Neural crest cell (in vitro differentiated cells): ENCODE measurements around the gene HOXC6. TPM values are rescaled to one million over a fixed set of nuclear protein-coding genes. Genes with fewer than 3 reads are reported as not detected.

Source experiments
- DNase-seq: peaks from one replicate; pipeline ENCODE4 v3.0.0; 2021; ENCODE audit warnings: low read depth, mixed read lengths, low spot score
- H3K27ac Mint-ChIP-seq: one replicate; pipeline ENCODE4 v1.8.0; 2021; ENCODE audit warnings: mild to moderate bottlenecking, mixed read lengths; ENCODE audit not compliant: unreplicated experiment
- H3K27me3 Mint-ChIP-seq: 2 replicates; pipeline ENCODE4 v1.8.0; 2021; ENCODE audit warnings: low read depth, mild to moderate bottlenecking, mixed read lengths
- H3K36me3 Mint-ChIP-seq: 2 replicates; pipeline ENCODE4 v1.8.0; 2021; ENCODE audit warnings: low read depth, mild to moderate bottlenecking, mixed read lengths
- H3K4me1 Mint-ChIP-seq: 2 replicates; pipeline ENCODE4 v1.8.0; 2021; ENCODE audit warnings: mixed read lengths
- H3K4me3 Mint-ChIP-seq: one replicate; pipeline ENCODE4 v1.8.0; 2021; ENCODE audit warnings: mild to moderate bottlenecking, mixed read lengths
- H3K9me3 Mint-ChIP-seq: 2 replicates; pipeline ENCODE4 v1.8.0; 2021; ENCODE audit warnings: mixed read lengths
- long read RNA-seq: library from polyadenylated mRNA; unstranded; transcript quantifications from one replicate; pipeline ENCODE4 v2.0.0, GENCODE V29; 2020
- total RNA-seq: library from RNA; stranded (reverse); gene quantifications from 2 replicates; pipeline ENCODE4 v1.2.1, GENCODE V29; 2021
- TF ChIP-seq, protein P1 (sequence below): fragments of 200-600 bp; sonication (generic); conservative IDR thresholded peaks from 2 replicates; pipeline ENCODE4 v1.5.0; 2021; ENCODE audit warnings: antibody characterized with exemption, mild to moderate bottlenecking

The HOXC6 gene
- 10.7 and 11.0 TPM in 2 replicates for total RNA-seq
- long read RNA-seq, partial matches to known transcripts: 0 of 1 reads
- long read RNA-seq, other reads (novel, unspliced or antisense): 1 of 1 reads

DNA sequence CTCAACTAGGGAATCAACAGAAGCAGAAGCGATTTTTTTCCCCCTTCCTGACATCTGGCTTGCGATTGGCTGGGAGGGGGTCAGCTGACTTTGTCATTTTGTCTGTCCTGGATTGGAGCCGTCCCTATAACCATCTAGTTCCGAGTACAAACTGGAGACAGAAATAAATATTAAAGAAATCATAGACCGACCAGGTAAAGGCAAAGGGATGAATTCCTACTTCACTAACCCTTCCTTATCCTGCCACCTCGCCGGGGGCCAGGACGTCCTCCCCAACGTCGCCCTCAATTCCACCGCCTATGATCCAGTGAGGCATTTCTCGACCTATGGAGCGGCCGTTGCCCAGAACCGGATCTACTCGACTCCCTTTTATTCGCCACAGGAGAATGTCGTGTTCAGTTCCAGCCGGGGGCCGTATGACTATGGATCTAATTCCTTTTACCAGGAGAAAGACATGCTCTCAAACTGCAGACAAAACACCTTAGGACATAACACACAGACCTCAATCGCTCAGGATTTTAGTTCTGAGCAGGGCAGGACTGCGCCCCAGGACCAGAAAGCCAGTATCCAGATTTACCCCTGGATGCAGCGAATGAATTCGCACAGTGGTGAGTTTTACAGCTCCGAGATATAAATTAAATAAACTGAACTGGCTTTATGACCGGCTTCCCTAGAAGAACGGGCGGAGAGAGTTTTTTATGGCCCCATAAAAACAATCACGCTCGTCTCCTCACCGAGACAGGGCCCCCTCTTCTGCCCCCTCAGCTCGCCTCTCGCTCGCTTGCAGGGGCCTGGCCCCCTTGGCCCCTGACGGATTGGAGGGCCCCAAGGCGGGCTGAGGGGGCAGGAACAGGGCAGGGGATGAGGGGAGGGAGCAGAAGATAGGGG is at the start of gene HOXC6:
HOXC6 (plus strand) TSS at position 127 of the 888 bp plus-strand sequence; CDS start at position 209, 82 bp downstream.
- H3K9me3 Mint-ChIP-seq: no peaks in the 10 kb centered on the region
- no peak for DNase-seq
- TF ChIP-seq, protein P1, sequence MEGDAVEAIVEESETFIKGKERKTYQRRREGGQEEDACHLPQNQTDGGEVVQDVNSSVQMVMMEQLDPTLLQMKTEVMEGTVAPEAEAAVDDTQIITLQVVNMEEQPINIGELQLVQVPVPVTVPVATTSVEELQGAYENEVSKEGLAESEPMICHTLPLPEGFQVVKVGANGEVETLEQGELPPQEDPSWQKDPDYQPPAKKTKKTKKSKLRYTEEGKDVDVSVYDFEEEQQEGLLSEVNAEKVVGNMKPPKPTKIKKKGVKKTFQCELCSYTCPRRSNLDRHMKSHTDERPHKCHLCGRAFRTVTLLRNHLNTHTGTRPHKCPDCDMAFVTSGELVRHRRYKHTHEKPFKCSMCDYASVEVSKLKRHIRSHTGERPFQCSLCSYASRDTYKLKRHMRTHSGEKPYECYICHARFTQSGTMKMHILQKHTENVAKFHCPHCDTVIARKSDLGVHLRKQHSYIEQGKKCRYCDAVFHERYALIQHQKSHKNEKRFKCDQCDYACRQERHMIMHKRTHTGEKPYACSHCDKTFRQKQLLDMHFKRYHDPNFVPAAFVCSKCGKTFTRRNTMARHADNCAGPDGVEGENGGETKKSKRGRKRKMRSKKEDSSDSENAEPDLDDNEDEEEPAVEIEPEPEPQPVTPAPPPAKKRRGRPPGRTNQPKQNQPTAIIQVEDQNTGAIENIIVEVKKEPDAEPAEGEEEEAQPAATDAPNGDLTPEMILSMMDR: no peak
- H3K36me3 Mint-ChIP-seq: peaks cover 3% of the 10 kb centered on the region
- H3K27ac Mint-ChIP-seq: peak within 1 kb of the TSS; percentile 15
- peaks cover 4% of the 10 kb centered on the region for H3K4me1 Mint-ChIP-seq
- H3K27me3 Mint-ChIP-seq: peaks cover 100% of the 10 kb centered on the region
- peak within 1 kb of the TSS; percentile 86 for H3K4me3 Mint-ChIP-seq

DNA sequence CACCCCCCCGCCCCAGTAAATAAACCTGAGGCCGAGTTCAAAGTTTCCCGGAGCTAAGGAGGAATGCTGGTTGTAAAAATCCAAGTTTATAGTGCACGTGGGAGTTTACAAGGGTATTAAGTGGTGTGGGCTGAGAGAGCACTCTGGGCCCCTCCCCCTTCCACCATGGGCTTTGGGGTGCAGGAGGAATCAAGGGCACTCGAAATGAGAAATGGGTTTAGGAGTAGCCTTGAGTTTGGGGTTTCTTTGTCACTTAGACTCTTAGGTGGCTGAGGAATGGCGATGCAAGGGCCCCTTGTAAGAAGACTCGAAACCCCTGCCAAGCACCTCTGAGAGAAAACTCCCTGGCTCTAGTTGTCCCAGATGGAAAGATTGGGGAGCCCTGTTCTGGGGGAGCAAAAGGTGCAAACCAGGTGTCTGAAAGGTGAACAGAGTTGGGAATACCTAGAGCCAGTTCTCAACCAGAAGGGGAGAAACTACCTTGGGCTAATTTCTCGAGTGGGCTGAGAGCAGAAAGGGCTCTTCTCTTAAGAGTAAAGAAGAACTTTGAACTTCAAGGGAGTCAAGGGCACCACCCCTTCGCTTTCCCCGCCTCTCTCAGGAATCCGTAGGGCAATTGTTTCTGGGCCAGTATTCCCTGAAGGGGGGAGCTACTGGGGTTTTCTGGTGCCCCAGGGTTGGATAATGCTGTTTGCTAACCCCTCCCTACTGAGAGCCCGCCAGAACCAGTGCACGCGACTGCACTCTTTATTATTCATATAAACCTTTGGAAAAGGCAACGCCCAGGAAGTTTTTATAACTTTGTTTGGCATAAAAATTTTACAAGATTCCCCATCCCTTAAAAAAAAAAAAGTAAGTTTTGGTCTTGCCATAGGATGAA is 49.5 kb upstream of the HOXC6 start:
- TF ChIP-seq, protein P1: no peak
- DNase-seq: no peak
- no peaks in the 10 kb centered on the region for H3K4me1 Mint-ChIP-seq
- peaks cover 100% of the 10 kb centered on the region for H3K27me3 Mint-ChIP-seq
- no peaks in the 10 kb centered on the region for H3K9me3 Mint-ChIP-seq
- H3K4me3 Mint-ChIP-seq: no peak overlapping the region
- peaks cover 5% of the 10 kb centered on the region for H3K36me3 Mint-ChIP-seq
- H3K27ac Mint-ChIP-seq: no peak overlapping the region

DNA sequence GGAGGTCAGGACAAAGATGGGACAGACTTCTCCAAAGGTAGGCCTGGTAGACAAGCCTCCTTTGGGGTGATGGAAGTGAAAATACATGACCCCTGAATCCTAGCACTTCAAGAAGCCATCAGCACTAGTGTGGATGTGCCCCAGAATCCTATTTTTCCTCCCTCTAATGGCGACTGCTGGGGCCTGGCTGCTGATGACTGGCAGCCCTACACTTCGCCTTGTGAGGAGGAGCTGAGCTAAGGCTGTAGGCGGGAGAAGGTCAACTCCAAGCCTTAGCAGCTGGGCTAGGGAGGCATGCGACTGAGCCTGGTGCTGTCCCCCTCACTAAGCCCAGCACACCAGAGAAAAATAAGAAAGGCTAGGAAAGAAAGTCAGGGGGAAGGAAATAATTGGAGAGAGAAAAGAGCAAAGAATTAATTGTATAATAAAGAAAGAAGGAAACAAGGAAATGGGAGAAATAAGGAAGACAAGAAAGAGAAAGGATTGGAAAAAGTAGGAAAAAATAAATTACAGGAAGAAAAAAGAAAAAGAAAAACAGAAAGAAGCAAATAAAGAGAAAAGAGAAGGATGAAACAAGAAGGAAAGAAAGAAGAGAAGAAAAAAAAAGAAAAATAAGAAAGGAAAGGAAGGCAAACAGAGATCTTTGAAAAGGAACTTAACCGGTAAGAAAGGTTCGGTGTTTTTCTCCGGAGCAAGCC is 48.0 kb upstream of the HOXC6 start:
- no peak for DNase-seq
- peaks cover 100% of the 10 kb centered on the region for H3K27me3 Mint-ChIP-seq
- TF ChIP-seq, protein P1: no peak
- no peaks in the 10 kb centered on the region for H3K9me3 Mint-ChIP-seq
- no peak overlapping the region for H3K4me3 Mint-ChIP-seq
- no peaks in the 10 kb centered on the region for H3K4me1 Mint-ChIP-seq
- peaks cover 5% of the 10 kb centered on the region for H3K36me3 Mint-ChIP-seq
- no peak overlapping the region for H3K27ac Mint-ChIP-seq

DNA sequence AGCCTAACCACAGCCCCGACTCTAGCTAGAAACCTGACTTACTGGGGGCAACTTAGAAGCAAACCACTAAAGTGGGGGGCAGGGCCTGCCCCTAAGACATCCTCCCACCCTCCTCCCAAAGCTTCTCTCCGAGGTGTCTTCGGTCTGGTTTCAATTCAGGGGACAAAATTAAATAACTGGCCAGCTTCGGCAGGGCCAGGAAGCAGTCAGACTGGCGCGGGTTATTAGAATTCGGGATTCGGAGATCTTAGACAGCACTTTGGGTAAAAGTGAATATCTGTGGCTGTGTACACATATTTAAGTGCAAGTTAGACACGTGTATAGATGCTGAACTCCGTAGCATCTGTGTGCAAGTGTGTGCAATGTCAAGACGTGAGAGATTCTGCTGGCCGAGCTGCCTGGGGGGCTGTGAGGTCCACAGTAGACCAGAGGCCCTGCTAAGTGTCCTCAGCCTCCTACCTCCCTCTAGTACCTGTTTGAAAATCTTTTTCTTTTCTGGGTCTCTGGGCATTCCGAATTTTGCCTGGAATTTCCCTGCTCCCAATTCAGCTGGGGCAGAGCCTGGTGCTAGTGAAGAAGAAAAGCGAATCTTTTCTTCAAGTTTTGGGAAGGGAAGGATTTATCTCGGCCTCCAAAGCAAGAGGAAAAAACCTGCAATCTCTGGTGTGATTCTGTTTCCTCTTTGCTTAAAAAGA is 47.3 kb upstream of the HOXC6 start:
- no peaks in the 10 kb centered on the region for H3K9me3 Mint-ChIP-seq
- TF ChIP-seq, protein P1: no peak
- DNase-seq: no peak
- no peak overlapping the region for H3K27ac Mint-ChIP-seq
- H3K4me1 Mint-ChIP-seq: no peaks in the 10 kb centered on the region
- H3K27me3 Mint-ChIP-seq: peaks cover 100% of the 10 kb centered on the region
- peaks cover 3% of the 10 kb centered on the region for H3K36me3 Mint-ChIP-seq
- H3K4me3 Mint-ChIP-seq: no peak overlapping the region
